WI38 (cell line): Measurements from ENCODE around the gene QRFP.

Source experiments
- H3K4me3 ChIP-seq: 2 replicates; pipeline ENCODE4 v1.5.1; 2011; ENCODE audit warnings: low read depth, mild to moderate bottlenecking, control low read depth, low read length
- TF ChIP-seq, protein P1 (sequence below): IDR thresholded peaks from 2 replicates; pipeline ENCODE4 v1.5.1; 2012; ENCODE audit warnings: low read depth, mild to moderate bottlenecking, control low read depth, low read length

The QRFP gene

GRCh38 chr9:130867556-130867955, 29.1 kb downstream of the QRFP start:
- TF ChIP-seq, protein P1, sequence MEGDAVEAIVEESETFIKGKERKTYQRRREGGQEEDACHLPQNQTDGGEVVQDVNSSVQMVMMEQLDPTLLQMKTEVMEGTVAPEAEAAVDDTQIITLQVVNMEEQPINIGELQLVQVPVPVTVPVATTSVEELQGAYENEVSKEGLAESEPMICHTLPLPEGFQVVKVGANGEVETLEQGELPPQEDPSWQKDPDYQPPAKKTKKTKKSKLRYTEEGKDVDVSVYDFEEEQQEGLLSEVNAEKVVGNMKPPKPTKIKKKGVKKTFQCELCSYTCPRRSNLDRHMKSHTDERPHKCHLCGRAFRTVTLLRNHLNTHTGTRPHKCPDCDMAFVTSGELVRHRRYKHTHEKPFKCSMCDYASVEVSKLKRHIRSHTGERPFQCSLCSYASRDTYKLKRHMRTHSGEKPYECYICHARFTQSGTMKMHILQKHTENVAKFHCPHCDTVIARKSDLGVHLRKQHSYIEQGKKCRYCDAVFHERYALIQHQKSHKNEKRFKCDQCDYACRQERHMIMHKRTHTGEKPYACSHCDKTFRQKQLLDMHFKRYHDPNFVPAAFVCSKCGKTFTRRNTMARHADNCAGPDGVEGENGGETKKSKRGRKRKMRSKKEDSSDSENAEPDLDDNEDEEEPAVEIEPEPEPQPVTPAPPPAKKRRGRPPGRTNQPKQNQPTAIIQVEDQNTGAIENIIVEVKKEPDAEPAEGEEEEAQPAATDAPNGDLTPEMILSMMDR, result no peak

GRCh38 chr9:130866474-130866965, 30.1 kb downstream of the QRFP start:
- TF ChIP-seq, protein P1, result peak; percentile 97
- no peak overlapping the region for H3K4me3 ChIP-seq

More at GRCh38 chr9:130867556-130867955, 29.1 kb downstream of the QRFP start:
- H3K4me3 ChIP-seq, result no peak overlapping the region

DNA sequence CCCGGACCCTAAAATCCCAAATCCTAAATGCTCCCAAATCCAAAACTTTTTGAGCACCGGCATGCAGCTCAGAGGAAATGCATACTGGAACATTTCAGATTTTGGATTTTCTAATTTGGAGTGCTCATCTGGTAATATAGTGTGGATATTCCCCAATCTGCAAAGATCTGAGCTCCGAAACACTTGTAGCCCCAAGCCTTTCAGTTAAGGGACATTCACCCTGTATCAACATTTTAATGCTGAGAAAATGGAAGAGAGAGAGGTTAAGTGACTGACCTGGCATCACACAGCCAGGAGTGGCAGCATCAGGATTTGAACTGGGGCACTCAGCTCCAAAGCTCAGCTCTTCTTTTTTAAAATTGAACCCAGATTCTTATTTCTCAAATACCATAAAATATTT, 30.7 kb downstream of the QRFP start:
- no peak overlapping the region for H3K4me3 ChIP-seq
- TF ChIP-seq, protein P1, result no peak

GRCh38 chr9:130864541-130864940, 32.1 kb downstream of the QRFP start:
- TF ChIP-seq, protein P1, result no peak
- H3K4me3 ChIP-seq, result no peak overlapping the region

- TF ChIP-seq, protein P1, result no peak
These were observed 33.9 kb downstream of the QRFP start for GRCh38 chr9:130862747-130863146.

DNA sequence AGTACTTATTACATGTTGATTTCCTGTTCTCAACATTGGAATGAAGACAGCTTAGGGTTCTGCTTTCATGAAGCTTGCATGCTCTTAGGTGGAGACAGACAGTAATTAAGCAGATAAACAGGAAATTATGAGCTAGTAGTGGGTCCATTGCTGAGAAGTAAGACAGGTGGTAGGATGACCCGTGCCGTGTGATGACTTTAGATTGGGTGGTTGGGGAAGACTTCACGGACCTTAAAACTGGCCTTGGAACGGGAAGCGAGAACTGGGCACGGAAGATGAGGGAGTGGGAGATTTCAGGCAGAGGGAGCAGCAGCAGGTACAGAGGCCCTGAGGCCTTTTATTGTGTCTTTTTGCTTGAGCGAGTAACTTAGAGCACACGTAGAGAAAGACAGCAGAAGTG, 34.4 kb downstream of the QRFP start:
- no peak overlapping the region for H3K4me3 ChIP-seq
- TF ChIP-seq, protein P1, result no peak

More at GRCh38 chr9:130862747-130863146, 33.9 kb downstream of the QRFP start:
- no peak overlapping the region for H3K4me3 ChIP-seq

DNA sequence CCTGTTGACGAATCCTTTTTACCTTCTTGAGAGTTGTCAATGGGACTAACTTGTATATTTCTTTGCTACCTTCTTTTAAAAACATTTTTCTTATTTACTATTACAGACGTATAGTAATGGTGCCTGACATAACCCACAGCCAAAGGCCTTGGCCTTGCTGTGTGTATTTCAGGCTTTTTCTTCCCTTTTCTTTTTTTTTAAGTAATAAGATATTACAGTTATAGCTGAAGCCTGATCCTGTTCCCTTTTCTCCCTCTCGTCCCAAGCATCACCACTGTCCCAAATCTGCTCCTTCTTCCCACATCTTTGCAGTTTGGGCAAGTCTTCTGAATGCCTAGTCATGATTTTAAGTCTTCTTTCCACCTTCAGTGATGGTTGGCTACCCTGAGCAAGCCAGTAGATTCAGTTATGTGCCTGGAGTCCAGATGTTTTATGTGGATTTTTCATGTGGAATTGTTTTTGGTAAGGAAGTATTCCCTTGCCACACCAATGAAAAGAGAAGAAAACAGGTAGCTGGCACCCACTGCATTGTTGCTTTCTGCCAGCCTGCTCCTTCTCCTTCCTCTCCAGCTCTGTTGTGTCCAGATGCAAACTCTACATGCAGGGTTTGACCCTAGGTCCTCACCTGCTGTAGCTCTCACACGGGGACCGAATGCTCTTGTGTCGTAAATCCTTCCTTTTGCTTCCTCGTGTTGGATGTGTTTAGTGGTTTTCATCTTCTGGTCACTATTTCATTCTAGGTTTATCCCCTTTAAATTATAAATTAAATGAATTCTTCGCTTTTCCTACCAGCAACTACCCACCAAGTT, 35.0 kb downstream of the QRFP start:
- TF ChIP-seq, protein P1, result no peak
- no peak overlapping the region for H3K4me3 ChIP-seq
